Thymus (tissue), 11 donors: ENCODE data around the gene USP37. TPM values are rescaled to one million over a fixed set of nuclear protein-coding genes. Genes with fewer than 3 reads are reported as not detected.

ENCODE experiments used
- DNase-seq, 9 donors: peaks; one replicate each; pipeline ENCODE4 v3.0.0-alpha.2; 2013; ENCODE audit warnings: low spot score in 9 of 9, low read depth in 6 of 9, missing footprints in 1 of 9
- H3K27ac ChIP-seq, 2 donors: one replicate each; pipeline ENCODE4 v1.5.1; 2013; ENCODE audit warnings: control low read depth in 1 of 2, low read depth in 1 of 2, low read length in 1 of 2, mild to moderate bottlenecking in 1 of 2, moderate library complexity in 1 of 2
- H3K27me3 ChIP-seq, 2 donors: one replicate each; pipeline ENCODE4 v1.5.1; 2013; ENCODE audit warnings: low read length in 1 of 2; ENCODE audit not compliant: control insufficient read depth in 2 of 2, insufficient read depth in 1 of 2
- H3K36me3 ChIP-seq, 2 donors: one replicate each; pipeline ENCODE4 v1.5.1; 2013; ENCODE audit warnings: low read length in 1 of 2, mild to moderate bottlenecking in 1 of 2, moderate library complexity in 1 of 2; ENCODE audit not compliant: control insufficient read depth in 2 of 2, insufficient read depth in 2 of 2
- H3K4me1 ChIP-seq, 2 donors: one replicate each; pipeline ENCODE4 v1.5.1; 2013; ENCODE audit warnings: low read length in 2 of 2; ENCODE audit not compliant: control insufficient read depth in 2 of 2, insufficient read depth in 2 of 2
- H3K4me3 ChIP-seq, 2 donors: one replicate each; pipeline ENCODE4 v1.5.1; 2013; ENCODE audit warnings: low read length in 2 of 2, control low read depth in 1 of 2, mild to moderate bottlenecking in 1 of 2
- H3K9me3 ChIP-seq, 2 donors: one replicate each; pipeline ENCODE4 v1.5.1; 2013; ENCODE audit warnings: low read length in 1 of 2, mild to moderate bottlenecking in 1 of 2; ENCODE audit not compliant: control insufficient read depth in 2 of 2, insufficient read depth in 1 of 2
- WGBS: extraction: QIAGEN DNeasy Blood & Tissue Kit; methylation state at CpG from one replicate; pipeline ENCODE4 v1.1.7; 2013; 5-methylcytosine and 5-hydroxymethylcytosine counted together
- polyA plus RNA-seq: library from polyadenylated mRNA; stranded (reverse); fragments of 200-250 nt; gene quantifications from one replicate; pipeline ENCODE4 v1.2.3, GENCODE V29; 2013
- total RNA-seq: library from RNA; stranded (reverse); fragments of 120-200 nt; gene quantifications from one replicate; pipeline ENCODE4 v1.2.4, GENCODE V29; 2013
- donor health status: healthy.

Gene USP37
- total and polyA plus RNA-seq, 2 donors, result 4.0 to 11.7 TPM

DNA sequence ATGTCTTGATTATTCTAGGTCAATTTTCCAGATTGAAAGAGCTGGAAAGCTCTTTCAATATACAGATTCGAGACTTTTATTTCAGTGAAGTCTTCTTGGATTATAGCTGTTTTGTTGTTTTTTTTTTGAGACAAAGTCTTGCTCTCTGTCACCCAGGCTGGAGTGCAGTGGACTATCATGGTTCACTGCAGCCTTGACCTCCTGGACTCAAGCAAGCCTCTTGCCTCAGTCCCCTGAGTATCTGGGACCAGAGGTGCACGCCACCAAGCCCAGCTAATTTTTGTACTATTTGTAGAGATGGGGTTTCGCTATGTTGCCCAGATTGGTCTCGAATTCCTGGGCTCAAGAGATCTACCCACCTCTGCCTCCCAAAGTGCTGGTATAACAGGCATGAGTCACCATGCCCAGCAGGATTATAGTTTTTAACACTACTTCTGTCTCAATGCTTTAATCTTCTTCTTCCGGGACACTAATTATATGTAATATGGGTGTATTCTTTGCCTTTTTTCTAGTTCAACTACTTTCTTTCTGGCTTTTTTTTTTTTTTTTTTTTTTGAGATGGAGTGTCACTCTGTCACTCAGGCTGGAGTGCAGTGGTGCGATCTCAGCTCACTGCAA is 62.3 kb downstream of the USP37 start:
- Histone ChIP-seq H3K9me3 (no peaks in the 10 kb centered on the region), H3K4me1 (no peaks in the 10 kb centered on the region), H3K4me3 (no peak overlapping the region), H3K27ac (no peak overlapping the region), H3K27me3 (no peaks in the 10 kb centered on the region), H3K36me3 (peaks cover 7 to 11% of the 10 kb centered on the region in 2 donors)
- DNase-seq, result no peak
- WGBS, result 98% methylated on average over 6 of the region's 6 CpGs

DNA sequence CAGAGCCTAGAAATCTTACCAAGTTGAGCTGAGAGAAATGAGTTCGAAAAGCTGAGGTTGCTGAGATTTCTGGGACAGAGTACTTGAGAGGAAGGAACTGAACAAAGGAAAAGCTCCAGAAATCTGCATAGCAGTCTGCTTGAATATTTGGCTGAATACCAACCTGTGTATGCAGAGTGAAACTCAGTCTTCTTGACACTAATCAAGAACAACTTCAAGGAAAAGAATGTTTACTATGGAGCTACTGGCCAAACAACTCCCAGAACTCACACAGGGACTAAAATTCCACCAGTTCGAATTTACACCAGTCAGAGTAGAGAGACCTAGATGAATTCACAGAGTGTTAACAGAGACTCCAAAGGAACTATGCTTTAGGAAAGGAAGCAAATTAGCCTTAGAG is 66.5 kb downstream of the USP37 start:
- no peak overlapping the region for H3K4me3 ChIP-seq
- no peak for DNase-seq
- H3K4me1 ChIP-seq, result no peaks in the 10 kb centered on the region
- no peaks in the 10 kb centered on the region for H3K9me3 ChIP-seq
- peaks cover 4 to 15% of the 10 kb centered on the region in 2 donors for H3K36me3 ChIP-seq
- no peak overlapping the region for H3K27ac ChIP-seq
- no peaks in the 10 kb centered on the region for H3K27me3 ChIP-seq
- 90% methylated on average over 2 of the region's 2 CpGs for WGBS

DNA sequence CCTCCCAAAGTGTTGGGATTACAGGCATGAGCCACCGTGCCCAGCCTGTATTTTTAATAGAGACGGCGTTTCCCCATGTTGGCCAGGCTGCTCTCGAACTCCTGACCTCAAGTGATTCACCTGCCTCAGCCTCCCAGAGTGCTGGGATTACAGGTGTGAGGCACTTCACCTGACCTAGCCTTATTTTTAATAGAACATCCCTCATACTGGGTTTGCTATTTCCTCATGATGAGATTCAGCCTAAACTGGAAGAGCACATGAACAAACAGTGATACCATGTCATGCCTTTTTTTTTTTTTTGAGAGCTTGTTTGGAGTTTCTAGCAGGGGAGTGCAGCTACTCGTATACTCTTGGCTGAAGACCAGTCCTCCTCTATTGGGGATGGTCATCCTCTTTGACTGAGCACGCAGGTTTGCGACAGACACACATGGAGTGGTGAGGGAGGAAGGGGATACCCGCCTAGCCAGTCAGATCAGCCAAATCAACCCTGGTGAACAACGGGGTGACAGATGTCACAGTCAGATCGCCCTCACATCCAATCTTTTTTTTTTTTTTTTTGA is 67.6 kb downstream of the USP37 start:
- Histone ChIP-seq H3K27me3 (no peaks in the 10 kb centered on the region), H3K4me1 (no peaks in the 10 kb centered on the region), H3K9me3 (no peaks in the 10 kb centered on the region), H3K4me3 (no peak overlapping the region), H3K36me3 (peaks cover under 1 to 21% of the 10 kb centered on the region in 2 donors), H3K27ac (no peak overlapping the region)
- DNase-seq, result no peak
- WGBS, result 98% methylated on average over 10 of the region's 10 CpGs

DNA sequence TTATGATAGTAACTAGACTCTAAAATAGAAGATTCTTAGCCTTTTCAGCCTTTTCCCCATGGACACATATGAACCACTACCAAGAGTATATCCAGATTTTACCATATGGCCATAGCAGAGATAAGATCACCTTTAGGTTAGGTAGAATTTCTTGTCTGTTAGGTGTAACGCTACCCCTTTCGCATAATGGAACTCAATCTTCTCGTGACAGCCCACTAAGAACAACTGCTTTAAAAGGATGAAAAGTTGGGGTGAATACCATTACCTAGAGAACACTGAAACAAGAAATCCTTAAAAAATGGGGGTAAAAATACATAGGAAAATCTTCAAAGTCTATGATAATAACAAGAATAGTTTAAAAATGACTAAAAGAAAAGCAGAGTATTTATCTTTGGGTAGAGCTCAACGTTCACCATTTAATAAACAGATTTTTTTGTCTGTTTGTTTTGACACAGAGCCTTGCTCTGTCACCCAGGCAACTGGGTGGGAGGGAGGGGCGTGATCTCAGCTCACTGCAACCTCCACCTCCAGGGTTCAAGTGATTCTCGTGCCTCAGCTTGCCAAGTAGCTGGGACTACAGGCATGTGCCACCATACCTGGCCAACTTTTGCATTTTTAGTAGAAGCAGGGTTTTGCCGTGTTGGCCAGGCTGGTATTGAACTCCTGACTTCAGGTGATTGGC is 82.0 kb downstream of the USP37 start:
- Histone ChIP-seq H3K9me3 (no peaks in the 10 kb centered on the region), H3K27me3 (no peaks in the 10 kb centered on the region), H3K27ac (no peak overlapping the region), H3K36me3 (peaks cover 12 to 54% of the 10 kb centered on the region in 2 donors), H3K4me3 (no peak overlapping the region), H3K4me1 (no peaks in the 10 kb centered on the region)
- whole genome bisulfite sequencing, result 95% methylated on average over 7 of the region's 7 CpGs
- DNase-seq, result no peak

DNA sequence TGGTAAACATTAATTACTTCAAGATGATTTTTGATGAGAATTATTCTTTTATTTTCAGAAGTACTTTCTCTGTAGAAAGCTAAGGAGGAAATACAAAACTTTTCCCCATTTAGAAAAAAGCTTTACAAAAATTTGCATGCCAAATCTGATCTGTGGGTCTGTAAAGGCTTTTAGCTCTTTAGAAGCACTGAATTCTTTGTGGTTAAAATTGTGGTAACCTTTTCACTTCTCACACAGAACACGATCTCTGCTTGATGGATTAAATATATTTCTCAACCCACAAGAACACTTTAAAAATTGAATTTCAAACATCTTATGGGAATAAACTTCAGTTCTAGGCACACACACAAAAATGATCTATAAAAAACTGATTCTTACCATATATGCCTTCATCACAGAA is 85.5 kb downstream of the USP37 start:
- Histone ChIP-seq H3K36me3 (peaks cover 12 to 51% of the 10 kb centered on the region in 2 donors), H3K4me3 (no peak overlapping the region), H3K9me3 (no peaks in the 10 kb centered on the region), H3K27me3 (no peaks in the 10 kb centered on the region), H3K27ac (no peak overlapping the region), H3K4me1 (no peaks in the 10 kb centered on the region)
- WGBS, result 4% methylated on average over 1 of the region's 1 CpG
- DNase-seq, result peak in 1 of 9 donors; percentile 20

DNA sequence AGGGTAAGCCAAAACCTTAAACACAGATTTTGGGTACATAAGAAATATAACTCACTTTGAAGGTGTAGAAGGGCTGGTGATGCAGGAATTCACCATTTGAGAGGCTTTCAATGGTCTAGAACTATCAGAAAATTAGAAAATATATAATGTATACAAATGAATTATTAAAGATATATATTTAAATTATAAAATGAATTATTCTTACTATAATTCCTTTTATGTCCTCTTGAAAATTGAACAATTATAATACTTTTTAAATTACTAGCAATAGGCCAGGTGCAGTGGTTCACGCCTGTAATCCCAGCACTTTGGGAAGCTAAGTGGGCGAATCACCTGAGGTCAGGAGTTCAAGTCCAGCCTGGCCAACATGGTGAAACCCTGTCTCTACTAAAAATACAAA is 88.6 kb downstream of the USP37 start:
- Histone ChIP-seq H3K27ac (no peak overlapping the region), H3K27me3 (no peaks in the 10 kb centered on the region), H3K9me3 (no peaks in the 10 kb centered on the region), H3K36me3 (peaks cover 22 to 55% of the 10 kb centered on the region in 2 donors), H3K4me1 (no peaks in the 10 kb centered on the region), H3K4me3 (no peak overlapping the region)
- DNase-seq, result no peak
- 96% methylated on average over 2 of the region's 2 CpGs for WGBS

DNA sequence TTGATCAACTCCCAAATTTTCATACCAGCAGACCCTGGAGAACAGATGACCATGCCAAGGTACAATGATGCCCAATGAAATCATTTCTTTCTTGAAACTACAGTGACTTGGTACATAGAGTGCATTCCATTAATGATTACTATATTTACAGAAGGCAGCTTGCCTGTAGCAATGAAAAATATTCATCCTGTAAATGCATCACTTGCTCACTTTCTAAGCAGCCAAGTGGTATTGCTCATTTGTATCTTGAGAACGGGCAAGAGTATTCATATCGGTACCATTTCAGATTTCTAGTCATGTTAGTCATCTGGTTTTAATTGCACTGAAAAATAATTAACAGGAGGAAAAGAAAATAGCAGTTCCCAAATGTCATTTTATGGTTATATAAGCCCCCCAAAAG is 89.6 kb downstream of the USP37 start:
- Histone ChIP-seq H3K36me3 (peaks cover 22 to 58% of the 10 kb centered on the region in 2 donors), H3K9me3 (no peaks in the 10 kb centered on the region), H3K27ac (no peak overlapping the region), H3K27me3 (no peaks in the 10 kb centered on the region), H3K4me1 (no peaks in the 10 kb centered on the region), H3K4me3 (no peak overlapping the region)
- WGBS, result 97% methylated on average over 2 of the region's 2 CpGs
- no peak for DNase-seq

DNA sequence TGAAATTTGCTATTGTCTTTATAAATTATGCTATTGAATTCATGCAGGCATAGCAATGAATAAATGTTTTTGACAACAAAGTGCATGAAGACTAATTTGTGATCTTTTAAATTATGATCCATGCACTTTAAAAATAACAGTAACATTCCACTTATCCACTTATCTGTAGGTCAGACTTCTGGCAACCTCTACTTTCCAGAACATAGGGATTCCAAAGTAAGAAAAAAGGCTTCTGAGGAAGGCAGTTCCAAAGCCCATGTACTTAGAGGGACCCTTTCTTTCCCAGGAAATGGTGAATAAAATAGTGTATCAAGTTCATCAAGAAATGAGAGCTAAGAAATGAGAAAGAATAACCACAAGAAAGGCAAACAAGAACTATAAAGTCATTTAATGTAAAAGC is 90.9 kb downstream of the USP37 start:
- H3K27ac ChIP-seq, result no peak overlapping the region
- no peak overlapping the region for H3K4me3 ChIP-seq
- H3K36me3 ChIP-seq, result peaks cover 23 to 62% of the 10 kb centered on the region in 2 donors
- no peaks in the 10 kb centered on the region for H3K27me3 ChIP-seq
- no peak for DNase-seq
- no peaks in the 10 kb centered on the region for H3K4me1 ChIP-seq
- no peaks in the 10 kb centered on the region for H3K9me3 ChIP-seq

DNA sequence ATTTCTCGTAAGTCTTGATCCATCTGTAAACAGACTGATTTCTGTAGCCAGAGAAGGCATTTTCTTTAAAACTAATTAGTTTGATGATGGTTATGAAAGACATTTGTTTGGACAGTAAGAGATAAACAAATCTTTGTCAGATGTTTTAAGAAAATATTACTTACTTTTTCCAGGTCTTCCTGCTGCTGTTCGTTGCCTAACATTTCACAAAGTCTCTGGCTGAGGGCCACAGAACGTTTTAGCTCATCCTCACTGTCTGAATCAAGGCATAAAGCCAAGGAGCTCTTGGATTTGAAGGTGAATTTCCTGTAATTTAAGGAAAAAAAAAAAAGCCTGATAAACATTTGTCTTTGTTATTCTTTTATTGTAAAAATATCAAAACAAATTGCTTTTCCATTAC is 91.5 kb downstream of the USP37 start:
- no peaks in the 10 kb centered on the region for H3K9me3 ChIP-seq
- H3K36me3 ChIP-seq, result peaks cover 24 to 60% of the 10 kb centered on the region in 2 donors
- no peak for DNase-seq
- H3K27me3 ChIP-seq, result no peaks in the 10 kb centered on the region
- WGBS, result 92% methylated on average over 3 of the region's 3 CpGs
- no peak overlapping the region for H3K4me3 ChIP-seq
- no peaks in the 10 kb centered on the region for H3K4me1 ChIP-seq
- H3K27ac ChIP-seq, result no peak overlapping the region
